Mesenchymal stem cell (in vitro differentiated cells and primary cell): Measurements from ENCODE around the gene SIT1.
A peak's percentile ranks its signal among the peaks of the same experiment; 100 is the strongest.

Experiments used
- DNase-seq: peaks from one replicate; pipeline ENCODE4 v3.0.0-alpha.2; 2013
- H2AFZ ChIP-seq: one replicate; pipeline ENCODE4 v1.6.1; 2013; ENCODE audit warnings: low read depth, mild to moderate bottlenecking, control low read depth, inconsistent platforms, low read length, moderate library complexity
- H2AK5ac ChIP-seq: 2 replicates; pipeline ENCODE4 v1.6.1; 2013; ENCODE audit warnings: low read length, moderate library complexity, mild to moderate bottlenecking, inconsistent platforms; ENCODE audit not compliant: severe bottlenecking
- H2BK120ac ChIP-seq: one replicate; pipeline ENCODE4 v1.6.1; 2013; ENCODE audit warnings: low read depth, mild to moderate bottlenecking, inconsistent platforms, low read length, moderate library complexity
- H2BK12ac ChIP-seq, 2 experiments: one replicate each; pipeline ENCODE4 v1.6.1; 2013; ENCODE audit warnings: inconsistent platforms in 2 of 2, low read length in 2 of 2, mild to moderate bottlenecking in 2 of 2, moderate library complexity in 2 of 2, control low read depth in 1 of 2
- H2BK15ac ChIP-seq: one replicate; pipeline ENCODE4 v1.6.1; 2013; ENCODE audit warnings: mild to moderate bottlenecking, low read depth, inconsistent platforms; ENCODE audit not compliant: poor library complexity, severe bottlenecking
- H2BK5ac ChIP-seq: 2 replicates; pipeline ENCODE4 v1.6.1; 2013; ENCODE audit warnings: low read depth, mild to moderate bottlenecking, low read length, control low read depth, inconsistent platforms; ENCODE audit not compliant: poor library complexity, severe bottlenecking
- H3K14ac ChIP-seq, 2 experiments: one replicate each; pipeline ENCODE4 v1.6.1; 2013; ENCODE audit warnings: inconsistent platforms in 2 of 2, low read length in 2 of 2, control low read depth in 1 of 2, mild to moderate bottlenecking in 1 of 2, moderate library complexity in 1 of 2
- H3K18ac ChIP-seq, 2 experiments: one replicate each; pipeline ENCODE4 v1.6.1; 2013; ENCODE audit warnings: inconsistent platforms in 2 of 2, low read length in 2 of 2, control low read depth in 1 of 2, low read depth in 1 of 2, mild to moderate bottlenecking in 1 of 2
- H3K23ac ChIP-seq, 2 experiments: one replicate each; pipeline ENCODE4 v1.6.1; 2013; ENCODE audit warnings: inconsistent platforms in 2 of 2, low read length in 2 of 2, mild to moderate bottlenecking in 2 of 2, moderate library complexity in 2 of 2, control low read depth in 1 of 2
- H3K27ac ChIP-seq: 2 replicates; pipeline ENCODE4 v1.5.1; 2013; ENCODE audit warnings: mild to moderate bottlenecking, moderate library complexity, low read length, control low read depth, inconsistent platforms; ENCODE audit not compliant: poor library complexity, severe bottlenecking
- H3K27me3 ChIP-seq, 2 experiments: 2 replicates each; pipeline versions ENCODE4 v1.6.1 to v1.7.0; 2013; ENCODE audit warnings: low read length in 2 of 2, mild to moderate bottlenecking in 2 of 2, moderate library complexity in 2 of 2, control low read depth in 1 of 2, inconsistent platforms in 1 of 2; ENCODE audit not compliant: control insufficient read depth in 1 of 2, insufficient read depth in 1 of 2
- H3K36me3 ChIP-seq, 2 experiments: 2 replicates each; pipeline versions ENCODE4 v1.6.1 to v1.7.0; 2013; ENCODE audit warnings: low read length in 2 of 2, control low read depth in 1 of 2, inconsistent platforms in 1 of 2, low read depth in 1 of 2, mild to moderate bottlenecking in 1 of 2; ENCODE audit not compliant: insufficient read depth in 2 of 2, control insufficient read depth in 1 of 2
- H3K4ac ChIP-seq, 2 experiments: one replicate each; pipeline ENCODE4 v1.6.1; 2013; ENCODE audit warnings: inconsistent platforms in 2 of 2, low read length in 2 of 2, mild to moderate bottlenecking in 2 of 2, moderate library complexity in 2 of 2, control low read depth in 1 of 2, low read depth in 1 of 2
- H3K4me1 ChIP-seq: 2 replicates; pipeline ENCODE4 v1.6.1; 2013; ENCODE audit warnings: low read depth, low read length, control low read depth; ENCODE audit not compliant: control insufficient read depth, insufficient read depth
- H3K4me2 ChIP-seq: 2 replicates; pipeline ENCODE4 v1.6.1; 2013; ENCODE audit warnings: low read length, mild to moderate bottlenecking, inconsistent platforms; ENCODE audit not compliant: poor library complexity, severe bottlenecking
- H3K4me3 ChIP-seq, 2 experiments: 2 replicates each; pipeline versions ENCODE4 v1.5.1 to v1.7.0; 2013; ENCODE audit warnings: low read length in 2 of 2, mild to moderate bottlenecking in 2 of 2, control low read depth in 1 of 2, low read depth in 1 of 2; ENCODE audit not compliant: insufficient read depth in 1 of 2
- H3K79me1 ChIP-seq: replicated peaks from 2 replicates; pipeline ENCODE4 v1.6.1; 2013; ENCODE audit warnings: mild to moderate bottlenecking, control low read depth, low read length, inconsistent platforms; ENCODE audit not compliant: poor library complexity, severe bottlenecking
- H3K9ac ChIP-seq: 2 replicates; pipeline ENCODE4 v1.7.0; 2013; ENCODE audit warnings: mild to moderate bottlenecking, low read length, moderate library complexity
- H3K9me3 ChIP-seq: 2 replicates; pipeline ENCODE4 v1.7.0; 2013; ENCODE audit warnings: mild to moderate bottlenecking, low read length; ENCODE audit not compliant: control insufficient read depth
- H4K8ac ChIP-seq: one replicate; pipeline ENCODE4 v1.6.1; 2013; ENCODE audit warnings: inconsistent platforms, mild to moderate bottlenecking, low read length, moderate library complexity
- H4K91ac ChIP-seq: one replicate; pipeline ENCODE4 v1.6.1; 2013; ENCODE audit warnings: mild to moderate bottlenecking, low read length, inconsistent platforms
- WGBS: methylation state at CpG from one replicate; pipeline ENCODE4 v1.1.7; 2013; ENCODE audit warnings: mixed read lengths; 5-methylcytosine and 5-hydroxymethylcytosine counted together

Gene SIT1

DNA sequence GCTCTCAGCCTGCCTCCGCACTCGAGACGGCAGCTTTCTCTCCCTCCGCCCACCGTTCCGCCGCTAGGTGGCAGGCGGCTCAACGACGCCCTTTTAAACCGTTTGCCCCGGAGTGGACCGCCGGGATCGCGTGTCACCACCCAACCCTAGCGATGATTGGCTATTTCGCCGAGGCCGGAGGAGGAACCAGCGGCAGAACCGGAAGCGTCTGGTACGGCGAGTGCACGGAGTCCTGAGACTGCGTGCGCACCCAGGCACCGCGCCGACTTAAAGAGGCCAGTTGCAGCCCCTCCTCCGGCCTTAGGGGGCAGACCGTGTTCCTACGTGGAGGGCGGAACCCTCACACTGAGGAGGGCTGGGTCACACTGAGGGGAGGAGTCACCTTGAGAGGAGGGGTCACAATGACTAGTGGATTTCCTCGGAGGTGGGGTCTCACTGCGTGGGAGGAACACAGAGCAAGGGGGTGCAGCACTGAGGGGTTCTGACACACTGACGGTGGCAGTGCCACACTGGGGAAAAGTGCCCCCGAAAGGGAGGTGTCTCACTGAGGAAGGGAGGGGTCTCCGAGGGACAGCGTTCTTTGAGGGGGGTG, 46.6 kb downstream of the SIT1 start:
- Histone ChIP-seq H3K23ac (no peak overlapping the region), H3K18ac (peak overlapping the region in 1 of 2 experiments; percentile 79), H3K27me3 (no peaks in the 10 kb centered on the region), H4K8ac (peak overlapping the region; percentile 8), H3K4me1 (peaks cover 23% of the 10 kb centered on the region), H2AK5ac (no peak overlapping the region), H2BK120ac (no peak overlapping the region), H4K91ac (no peak overlapping the region), H2BK15ac (no peak overlapping the region), H3K4me2 (peak overlapping the region; percentile 97), H3K4me3 (peak overlapping the region; percentile 86 to 94), H2BK5ac (no peak overlapping the region), H3K14ac (no peak overlapping the region), H3K27ac (peak overlapping the region; percentile 80), H2AFZ (peak overlapping the region; percentile 79), H2BK12ac (peak overlapping the region in 1 of 2 experiments; percentile 37), H3K4ac (peak overlapping the region in 1 of 2 experiments; percentile 47), H3K9me3 (no peaks in the 10 kb centered on the region), H3K79me1 (peaks cover 20% of the 10 kb centered on the region), H3K9ac (peak overlapping the region; percentile 90), H3K36me3 (peaks cover 20 to 23% of the 10 kb centered on the region in 2 experiments)
- 1% methylated on average over 41 of the region's 41 CpGs for WGBS
- peak; percentile 100 for DNase-seq

DNA sequence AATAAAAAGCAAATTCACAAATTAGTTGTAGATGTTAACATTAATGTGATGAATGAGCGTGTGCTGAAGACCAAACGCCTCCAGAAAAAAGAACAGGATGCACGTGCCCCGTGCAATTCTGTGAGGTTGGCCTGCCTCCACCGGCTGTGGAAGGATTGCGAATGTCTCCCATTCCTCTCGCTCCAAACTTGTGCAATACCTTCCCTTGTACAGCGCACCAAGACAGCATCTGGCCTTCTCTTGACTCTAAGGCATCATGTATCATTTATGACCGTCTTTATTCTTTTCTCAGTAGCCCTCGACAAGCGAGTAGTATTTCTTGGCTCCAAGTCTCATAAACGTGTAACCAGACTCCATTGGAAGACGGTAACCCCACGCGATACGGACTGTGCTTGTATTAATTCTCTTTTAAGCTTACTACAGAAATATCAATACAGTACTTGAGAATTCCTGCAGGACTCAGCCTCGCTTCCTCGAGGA, 47.2 kb downstream of the SIT1 start:
- Histone ChIP-seq H3K14ac (no peak overlapping the region), H2AK5ac (no peak overlapping the region), H2AFZ (no peak overlapping the region), H3K9ac (peak overlapping the region; percentile 90), H3K4me3 (peak overlapping the region in 1 of 2 experiments; percentile 94), H3K27ac (peak overlapping the region; percentile 67), H2BK15ac (no peak overlapping the region), H3K4ac (no peak overlapping the region), H4K91ac (no peak overlapping the region), H3K23ac (no peak overlapping the region), H3K18ac (peak overlapping the region in 1 of 2 experiments; percentile 72), H2BK12ac (no peak overlapping the region), H4K8ac (peak overlapping the region; percentile 33), H3K9me3 (no peaks in the 10 kb centered on the region), H2BK120ac (no peak overlapping the region), H3K36me3 (peaks cover 16 to 18% of the 10 kb centered on the region in 2 experiments), H2BK5ac (no peak overlapping the region), H3K4me1 (peaks cover 24% of the 10 kb centered on the region), H3K27me3 (no peaks in the 10 kb centered on the region), H3K4me2 (peak overlapping the region; percentile 6), H3K79me1 (peaks cover 20% of the 10 kb centered on the region)
- WGBS, result 46% methylated on average over 18 of the region's 18 CpGs
- DNase-seq, result no peak

DNA sequence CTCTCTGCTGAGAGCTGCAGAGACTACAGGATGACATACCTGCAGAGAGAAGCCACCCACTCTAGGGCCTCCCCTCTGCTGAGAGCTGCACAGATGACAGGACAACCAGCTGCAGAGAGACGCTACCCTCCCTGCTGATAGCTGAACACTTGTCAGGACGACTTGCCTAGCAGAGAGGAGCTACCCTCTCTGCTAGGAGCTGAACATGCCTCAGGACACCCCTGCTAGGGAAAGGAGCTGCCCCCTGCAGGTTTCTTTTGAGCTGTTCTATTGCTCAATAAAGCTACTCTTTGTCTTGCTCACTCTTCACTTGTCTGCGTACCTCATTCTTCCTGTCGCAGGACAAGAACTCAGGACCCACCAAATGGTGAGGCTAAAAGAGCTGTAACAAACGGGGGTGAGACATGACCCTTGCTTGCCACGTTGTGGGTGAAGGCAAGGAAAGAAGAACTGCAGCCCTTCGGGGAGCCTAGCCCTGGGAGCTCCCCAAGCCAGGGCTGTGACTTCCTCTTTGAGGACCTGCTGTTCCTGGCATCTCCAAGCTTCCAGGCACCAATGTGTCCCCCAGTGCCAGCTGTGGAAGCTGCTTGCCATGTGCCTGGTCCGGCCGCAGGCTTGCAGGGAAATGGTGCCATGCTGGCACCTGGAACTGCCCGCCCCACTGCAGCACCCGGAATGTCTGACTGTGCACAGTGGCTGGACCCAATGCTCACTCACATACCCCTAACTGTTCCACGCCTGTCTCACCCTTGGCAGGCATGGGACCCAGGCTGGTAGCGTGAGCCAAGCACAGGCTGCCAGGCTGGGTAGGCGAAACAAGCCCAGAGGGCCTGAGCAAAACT, 50.7 kb downstream of the SIT1 start:
- no peak overlapping the region for H3K27ac ChIP-seq
- no peak overlapping the region for H2AFZ ChIP-seq
- H3K36me3 ChIP-seq, result peaks cover 0 to 3% of the 10 kb centered on the region in 2 experiments

More for the DNA sequence above, 50.7 kb downstream of the SIT1 start:
- Histone ChIP-seq H3K79me1 (no peaks in the 10 kb centered on the region), H2BK15ac (no peak overlapping the region), H2BK5ac (no peak overlapping the region), H3K4me2 (no peak overlapping the region), H3K27me3 (no peaks in the 10 kb centered on the region), H4K91ac (no peak overlapping the region), H3K14ac (no peak overlapping the region), H4K8ac (no peak overlapping the region), H3K4me1 (peaks cover 12% of the 10 kb centered on the region), H3K18ac (no peak overlapping the region), H2AK5ac (no peak overlapping the region), H2BK12ac (no peak overlapping the region), H3K9ac (no peak overlapping the region), H3K23ac (no peak overlapping the region), H3K4me3 (no peak overlapping the region), H3K4ac (no peak overlapping the region), H3K9me3 (no peaks in the 10 kb centered on the region), H2BK120ac (no peak overlapping the region)
- WGBS, result 79% methylated on average over 14 of the region's 14 CpGs
- DNase-seq, result no peak
